Stimulated activated CD4-positive, alpha-beta T cell treated with anti-CD3 and anti-CD28 coated beads, Interleukin-4, amount 100 ng/mL, for 4 hours (primary cell): ENCODE data around the gene DBF4B.
"Not testable (repeated sequence)": the region's sequence is repeated elsewhere in the genome, so short reads cannot be mapped to it uniquely, and the experiment has no call there.

Source experiments
- DNase-seq, 2 experiments: peaks; one replicate each; pipeline ENCODE4 v3.0.0-alpha.2; 2020

Gene DBF4B

GRCh38 chr17:44734272-44734671 is 25.8 kb downstream of the DBF4B start:
- no peak for DNase-seq

- DNase-seq: no peak
Observed at GRCh38 chr17:44736551-44737240, 28.2 kb downstream of the DBF4B start.

- no peak for DNase-seq
Observed at GRCh38 chr17:44738214-44738906, 29.9 kb downstream of the DBF4B start.

GRCh38 chr17:44741316-44741715 is 32.9 kb downstream of the DBF4B start:
- no peak for DNase-seq

- DNase-seq: no peak
Observed at GRCh38 chr17:44745301-44745700, 36.8 kb downstream of the DBF4B start.

GRCh38 chr17:44745738-44746137 is 37.3 kb downstream of the DBF4B start:
- DNase-seq: not testable (repeated sequence)

GRCh38 chr17:44747566-44747965 is 39.1 kb downstream of the DBF4B start:
- DNase-seq: no peak

GRCh38 chr17:44749076-44749979 is 40.9 kb downstream of the DBF4B start:
- no peak for DNase-seq

- DNase-seq: no peak
Observed at GRCh38 chr17:44749980-44750318, 41.5 kb downstream of the DBF4B start.

- no peak for DNase-seq
Observed at GRCh38 chr17:44751331-44751730, 42.9 kb downstream of the DBF4B start.

GRCh38 chr17:44751806-44752205 is 43.3 kb downstream of the DBF4B start:
- DNase-seq: no peak

GRCh38 chr17:44752953-44753861 is 44.7 kb downstream of the DBF4B start:
- DNase-seq: no peak

GRCh38 chr17:44754276-44754675 is 45.8 kb downstream of the DBF4B start:
- no peak for DNase-seq

GRCh38 chr17:44755180-44755579 is 46.7 kb downstream of the DBF4B start:
- not testable (repeated sequence) for DNase-seq

GRCh38 chr17:44757045-44757917 is 48.8 kb downstream of the DBF4B start:
- no peak for DNase-seq

- no peak for DNase-seq
Observed at GRCh38 chr17:44757918-44758413, 49.5 kb downstream of the DBF4B start.

GRCh38 chr17:44758414-44759085 is 50.1 kb downstream of the DBF4B start, which contains the start of gene ADAM11:
TSS of gene ADAM11 (plus strand) at chr17:44758988. CDS start at chr17:44759200, 212 bp downstream.
- DNase-seq: no peak

- DNase-seq: no peak
Observed at GRCh38 chr17:44759086-44759915, 50.8 kb downstream of the DBF4B start.

GRCh38 chr17:44759916-44760243 is 51.4 kb downstream of the DBF4B start:
- DNase-seq: no peak
